Activated CD4-positive, CD25-positive, alpha-beta regulatory T cell (primary cell): ENCODE results near the gene CPXM1.
"Not testable (repeated sequence)": the region's sequence is repeated elsewhere in the genome, so short reads cannot be mapped to it uniquely, and the experiment has no call there.

ENCODE experiments used
- DNase-seq, 4 experiments: peaks; one replicate each; lab custom pipeline; 2025; lab: John Stamatoyannopoulos, UW

Gene CPXM1

DNA sequence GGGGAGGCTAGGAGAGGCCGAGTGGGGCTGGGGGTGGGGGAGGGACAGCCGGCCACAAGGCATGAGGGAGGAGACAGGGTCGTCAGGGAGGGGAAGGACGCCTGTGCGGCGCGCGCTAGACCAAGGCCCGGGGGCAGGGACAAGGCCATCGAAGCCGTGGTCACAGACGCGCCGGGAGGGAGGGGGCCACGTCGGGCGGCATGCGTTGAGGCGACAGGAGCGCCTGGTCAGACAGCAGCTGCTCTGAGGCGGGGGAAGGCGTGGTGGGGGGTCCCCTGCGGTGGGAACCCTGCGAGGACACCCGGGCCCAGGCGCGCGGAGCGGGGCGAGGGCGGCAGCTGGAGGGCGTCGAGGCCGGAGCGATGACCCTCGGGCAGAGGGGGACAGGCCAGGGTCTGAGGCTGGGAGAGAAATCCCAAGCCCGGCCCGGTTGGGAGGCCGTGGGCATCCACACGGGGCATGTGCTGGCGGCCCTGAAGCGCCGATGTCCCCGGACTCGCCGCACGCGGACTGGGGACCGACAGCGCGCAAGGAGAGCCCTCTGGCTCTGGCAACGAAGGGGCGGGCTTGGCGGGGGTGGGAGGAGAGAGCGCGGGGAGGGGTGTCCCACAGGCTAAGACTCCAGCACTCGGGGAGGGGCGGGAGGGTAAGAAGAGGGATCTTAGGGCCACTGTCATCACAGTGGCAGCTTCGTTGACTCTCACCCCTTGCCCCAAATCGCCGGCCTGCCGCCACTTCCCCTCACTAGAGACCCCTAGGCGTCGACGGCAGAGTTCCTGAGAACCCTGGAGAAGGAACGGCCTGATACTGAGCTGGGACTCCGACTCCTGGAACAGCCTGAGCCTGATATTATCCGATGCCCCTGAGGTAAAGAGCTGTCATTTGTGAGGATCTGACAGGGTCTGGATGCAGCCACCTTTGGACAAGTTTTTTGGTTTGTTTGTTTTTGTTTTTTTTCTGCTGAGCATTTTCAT lies 20.8 kb upstream of the CPXM1 start:
- DNase-seq: no peak

DNA sequence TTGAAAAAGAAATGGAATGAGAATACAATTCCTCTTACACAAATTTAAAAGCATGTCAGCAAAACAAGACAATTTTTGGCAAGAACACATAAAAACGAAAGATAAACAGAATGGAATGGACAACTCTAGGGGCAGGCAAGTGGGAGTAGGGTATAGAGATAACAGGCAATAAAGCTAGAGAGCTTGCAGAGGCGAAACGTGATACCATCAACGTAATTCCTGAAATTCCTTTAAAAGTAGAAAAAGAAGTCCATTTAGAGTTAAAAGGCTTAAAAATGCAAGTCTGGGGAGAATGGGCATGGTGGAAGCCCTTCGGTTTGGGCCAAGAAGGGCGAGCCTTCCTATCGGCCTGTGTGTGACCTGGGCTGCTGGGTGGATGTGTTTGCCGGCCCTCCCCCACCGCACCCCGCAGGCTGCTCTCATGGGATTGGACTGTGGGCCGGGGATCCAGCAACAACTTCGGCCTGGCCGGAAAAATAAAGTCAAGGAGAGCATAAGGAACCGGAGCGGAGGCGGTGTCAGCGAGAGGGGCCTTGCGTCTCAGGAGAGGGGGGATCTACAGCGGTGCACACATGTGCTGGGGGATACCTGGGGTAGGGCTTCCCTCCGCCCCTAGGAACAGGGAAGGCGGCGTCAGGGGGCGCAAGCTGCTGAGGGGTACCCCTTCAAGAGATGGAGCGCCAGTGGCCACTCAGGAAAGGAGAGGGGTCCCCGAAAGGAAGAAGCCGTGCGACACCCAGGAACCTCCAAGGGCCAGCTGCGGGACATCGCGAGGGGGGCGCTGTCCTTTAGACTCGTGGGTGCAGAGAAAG lies 19.9 kb upstream of the CPXM1 start:
- DNase-seq: no peak

DNA sequence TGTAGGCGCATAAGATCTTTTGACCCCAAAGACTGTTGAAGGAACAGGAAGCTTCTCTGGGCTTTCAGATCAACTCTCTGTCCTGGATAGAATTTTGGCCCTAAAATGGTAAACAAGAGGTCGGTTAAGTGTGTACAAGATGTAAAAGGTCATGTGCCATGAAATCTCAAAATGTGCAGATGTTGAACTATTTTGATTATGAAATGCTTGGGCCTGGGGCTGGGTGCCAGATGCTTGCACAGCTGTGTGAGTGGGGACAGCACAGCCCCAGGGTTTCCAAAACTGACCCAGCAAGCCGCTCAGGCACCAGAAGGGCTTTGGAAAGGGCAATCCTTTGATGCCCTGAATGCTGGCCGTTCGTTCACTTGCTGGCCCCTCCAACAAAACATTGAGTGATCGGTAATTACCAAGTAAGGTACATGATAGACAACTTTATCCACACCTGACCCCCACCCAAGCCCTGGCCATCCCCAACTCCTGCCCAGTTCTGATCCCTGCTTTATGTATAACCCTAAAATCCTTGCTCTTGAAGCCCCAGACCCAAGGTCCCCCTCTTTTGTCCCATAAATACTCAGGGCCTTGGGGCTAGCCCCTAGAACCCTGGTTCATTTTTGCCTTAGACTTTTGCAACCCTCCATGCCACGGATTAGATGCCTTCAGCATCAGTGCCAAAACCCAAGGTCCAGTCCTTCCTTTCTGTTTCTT lies 17.6 kb upstream of the CPXM1 start:
- no peak for DNase-seq

DNA sequence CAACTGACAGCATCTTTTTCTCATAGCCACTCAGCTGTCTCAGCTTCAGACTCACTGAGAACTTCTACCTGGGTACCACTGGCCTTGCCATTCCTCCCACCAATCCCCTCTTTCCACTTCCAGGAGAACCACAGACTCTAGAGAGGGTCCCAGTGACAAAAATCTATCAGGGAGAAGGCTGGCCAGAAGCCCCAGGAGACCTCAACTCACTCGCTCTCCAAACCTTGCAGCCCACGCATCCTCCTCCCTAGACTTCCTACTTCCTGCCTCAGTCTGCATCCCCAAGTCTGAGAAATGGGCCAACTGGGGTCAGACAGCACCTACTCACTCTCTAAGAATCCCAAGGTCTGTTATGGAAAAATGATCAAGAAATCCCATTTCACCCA lies 16.9 kb upstream of the CPXM1 start:
- no peak for DNase-seq

DNA sequence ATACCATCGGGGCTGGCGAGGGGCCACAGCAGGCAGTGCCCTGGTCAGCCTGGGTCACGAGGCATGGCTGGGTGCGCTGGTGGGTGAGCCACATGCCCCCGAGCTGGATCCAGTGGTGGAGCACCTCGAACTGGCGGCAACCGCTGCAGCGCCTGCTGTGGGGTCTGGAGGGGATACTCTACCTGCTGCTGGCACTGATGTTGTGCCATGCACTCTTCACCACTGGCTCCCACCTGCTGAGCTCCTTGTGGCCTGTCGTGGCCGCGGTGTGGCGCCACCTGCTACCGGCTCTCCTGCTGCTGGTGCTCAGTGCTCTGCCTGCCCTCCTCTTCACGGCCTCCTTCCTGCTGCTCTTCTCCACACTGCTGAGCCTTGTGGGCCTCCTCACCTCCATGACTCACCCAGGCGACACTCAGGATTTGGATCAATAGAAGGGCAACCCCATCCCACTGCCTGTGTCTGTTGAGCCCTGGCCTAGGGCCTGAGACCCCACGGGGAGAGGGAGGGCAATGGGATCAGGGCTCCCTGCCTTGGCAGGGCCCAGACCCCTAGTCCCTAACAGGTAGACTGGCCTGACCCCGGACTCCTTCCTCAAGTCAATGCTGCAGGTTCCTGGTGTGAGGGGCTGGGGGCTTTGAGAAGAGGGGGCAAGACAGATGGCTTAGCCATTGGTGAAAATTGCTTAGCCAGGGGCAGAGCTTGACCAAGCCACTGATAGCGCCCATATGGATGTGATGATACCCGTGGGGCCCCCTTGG lies 16.3 kb upstream of the CPXM1 start:
- no peak for DNase-seq

DNA sequence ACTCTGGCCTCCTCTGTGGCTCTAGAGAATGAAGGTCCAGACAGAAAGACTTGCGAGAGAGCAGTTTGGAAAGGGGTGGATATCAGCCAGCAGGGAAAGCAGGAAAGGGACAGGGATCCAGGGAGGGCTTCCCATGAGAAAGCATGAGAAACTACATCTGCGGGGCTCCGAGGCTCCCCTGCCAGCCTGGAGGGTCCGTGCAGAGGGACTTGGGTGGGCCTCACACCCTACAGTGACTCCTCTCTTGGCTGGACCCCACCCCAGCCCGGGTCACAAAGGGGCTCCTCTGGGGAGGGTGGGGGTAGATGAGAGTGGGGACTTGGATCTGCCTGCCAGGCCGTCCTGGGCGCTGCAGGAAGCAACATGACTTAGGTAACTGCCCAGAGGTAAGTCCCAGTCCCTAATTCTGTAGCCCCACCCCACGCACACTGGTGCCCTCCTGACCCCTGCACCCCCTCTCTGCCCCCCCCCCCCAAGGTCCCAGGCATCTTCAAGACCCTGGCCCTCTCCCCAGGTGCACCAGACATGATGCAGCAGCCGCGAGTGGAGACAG lies 15.7 kb upstream of the CPXM1 start, which contains the start of gene TMEM239:
TMEM239 (plus strand) TSS at position 335 of the 553 bp plus-strand sequence; CDS start at position 526, 191 bp downstream.
- DNase-seq: no peak

DNA sequence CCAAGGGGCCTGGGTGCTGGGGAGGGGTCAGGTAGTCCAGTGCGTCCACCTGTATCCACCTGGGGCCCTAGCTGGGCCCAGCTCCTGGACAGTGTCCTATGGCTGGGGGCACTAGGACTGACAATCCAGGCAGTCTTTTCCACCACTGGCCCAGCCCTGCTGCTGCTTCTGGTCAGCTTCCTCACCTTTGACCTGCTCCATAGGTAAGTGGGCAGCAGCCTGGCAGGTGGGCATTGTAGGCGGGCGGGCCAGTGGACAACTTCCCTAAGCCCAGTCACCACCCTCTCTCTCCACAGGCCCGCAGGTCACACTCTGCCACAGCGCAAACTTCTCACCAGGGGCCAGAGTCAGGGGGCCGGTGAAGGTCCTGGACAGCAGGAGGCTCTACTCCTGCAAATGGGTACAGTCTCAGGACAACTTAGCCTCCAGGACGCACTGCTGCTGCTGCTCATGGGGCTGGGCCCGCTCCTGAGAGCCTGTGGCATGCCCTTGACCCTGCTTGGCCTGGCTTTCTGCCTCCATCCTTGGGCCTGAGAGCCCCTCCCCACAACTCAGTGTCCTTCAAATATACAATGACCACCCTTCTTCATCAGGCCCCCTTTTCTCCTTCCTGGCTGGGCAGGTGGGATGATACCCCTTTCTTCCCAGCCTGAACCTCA lies 14.9 kb upstream of the CPXM1 start:
- DNase-seq: no peak

DNA sequence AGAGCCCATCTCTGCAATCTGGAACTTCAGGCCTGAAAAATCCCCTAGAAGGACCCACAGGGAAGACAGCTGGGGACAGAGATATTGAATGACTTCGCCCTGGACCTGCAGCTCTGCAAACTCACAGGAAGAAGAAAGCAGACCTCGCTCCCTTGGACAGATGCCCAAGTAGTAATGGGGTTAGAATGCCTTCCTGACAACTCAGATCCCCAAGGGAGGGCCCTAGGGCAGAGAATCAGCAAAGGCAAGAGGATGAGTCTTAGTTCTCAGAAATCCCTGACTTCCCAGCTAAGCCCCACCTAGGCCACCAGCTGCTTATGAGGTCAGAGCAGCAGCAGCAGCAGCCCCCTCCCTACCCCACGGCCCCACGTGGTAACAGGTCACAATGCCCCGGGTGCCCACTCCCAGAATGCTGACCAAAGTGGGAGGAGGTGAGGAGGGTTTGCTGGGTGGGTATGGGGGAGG lies 14.2 kb upstream of the CPXM1 start, which contains the start of gene C20orf141:
C20orf141 (plus strand) TSS at position 401 of the 465 bp plus-strand sequence. CDS start 198 bp downstream, outside the sequence.
- no peak for DNase-seq

DNA sequence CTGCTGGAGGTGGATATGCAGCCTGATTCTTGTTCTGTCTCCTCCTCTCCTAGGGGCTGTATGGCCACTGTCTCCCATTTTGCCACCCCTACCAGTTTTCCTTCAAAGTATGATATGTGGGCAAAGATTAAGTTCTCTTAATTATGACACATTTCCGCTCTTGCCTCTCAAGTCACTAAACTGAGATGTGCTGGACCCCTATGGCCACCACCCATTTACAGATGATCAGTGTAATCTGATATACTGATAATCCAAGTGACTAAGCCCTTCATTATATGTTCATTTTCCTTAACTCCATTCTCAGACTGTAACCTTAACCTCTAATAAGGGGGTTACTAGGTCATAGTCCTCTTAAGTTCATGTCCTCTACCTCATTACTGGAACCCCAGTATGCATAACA lies 13.6 kb upstream of the CPXM1 start:
- DNase-seq: no peak

DNA sequence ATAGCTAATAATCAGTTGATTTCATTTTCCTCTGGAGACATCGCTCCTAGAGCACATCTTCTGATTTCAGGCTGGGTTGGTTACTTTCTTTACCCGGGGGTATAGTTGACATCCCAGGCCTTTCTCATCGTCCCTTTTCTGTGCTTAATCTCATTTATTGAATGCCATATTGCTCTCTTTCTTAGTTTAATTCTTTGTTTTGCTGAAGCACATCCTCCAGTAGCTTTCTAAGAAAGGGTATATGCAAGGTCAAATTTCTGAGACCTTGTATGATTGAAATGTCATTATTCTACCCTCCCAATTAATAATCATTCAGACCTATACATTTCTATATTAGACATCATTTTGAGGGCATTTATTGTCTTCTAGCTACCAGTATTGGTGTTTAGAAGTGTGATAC lies 11.8 kb upstream of the CPXM1 start:
- DNase-seq: no peak

DNA sequence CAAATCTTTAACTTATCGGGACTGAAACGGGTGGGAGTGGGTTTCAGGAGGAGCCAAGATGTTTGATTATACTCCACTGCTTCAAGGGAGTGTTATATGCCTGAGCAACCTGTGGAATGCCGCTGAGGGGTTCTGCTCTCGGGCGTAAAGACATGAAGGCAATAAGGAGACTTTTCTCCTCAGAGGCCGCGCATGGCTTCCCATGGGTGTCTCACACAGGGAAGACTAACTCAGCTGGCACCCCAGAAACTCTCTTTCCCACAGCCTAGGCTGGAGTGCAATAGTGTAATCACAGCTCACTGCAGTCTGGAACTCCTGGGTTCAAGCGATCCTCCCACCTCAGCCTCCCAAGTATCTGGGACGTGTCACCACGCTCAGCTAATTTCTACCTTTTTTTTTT lies 9.3 kb upstream of the CPXM1 start:
- no peak for DNase-seq

DNA sequence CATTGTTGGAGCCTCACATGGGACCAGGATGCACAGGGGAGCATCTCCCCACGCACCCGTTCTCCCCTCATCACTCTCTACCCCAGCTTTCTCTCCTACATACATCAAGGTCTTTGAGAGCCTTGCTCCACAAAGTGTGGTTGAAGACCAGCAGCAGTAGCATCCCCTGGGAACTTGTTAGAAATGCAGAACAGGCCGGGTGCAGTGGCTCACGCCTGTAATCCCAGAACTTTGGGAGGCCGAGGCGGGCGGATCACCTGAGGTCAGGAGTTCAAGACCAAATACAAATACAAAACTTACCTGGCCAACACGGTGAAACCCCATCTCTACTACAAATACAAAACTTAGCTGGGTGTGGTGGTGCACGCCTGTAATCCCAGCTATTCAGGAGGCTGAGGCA lies 7.5 kb upstream of the CPXM1 start:
- DNase-seq: not testable (repeated sequence)

DNA sequence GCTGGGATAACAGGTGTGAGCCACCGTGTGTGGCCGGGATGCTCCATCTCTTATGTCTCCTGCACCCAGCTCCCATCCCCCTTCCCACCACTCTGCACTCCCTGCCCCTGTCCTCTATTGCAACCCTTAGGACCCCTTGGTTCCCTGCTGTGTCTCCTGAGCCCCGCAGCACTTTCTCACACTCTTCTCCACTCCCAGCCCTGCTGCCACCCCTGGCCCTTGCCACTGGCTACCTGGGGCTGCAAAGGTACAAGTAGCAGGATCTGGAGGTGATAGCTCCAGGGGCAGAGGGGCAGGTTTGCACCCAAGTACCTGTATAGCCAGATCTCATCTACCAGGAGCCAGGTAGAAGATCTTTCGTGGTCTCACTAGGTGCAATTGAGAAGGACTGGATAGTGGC lies 6.6 kb upstream of the CPXM1 start:
- no peak for DNase-seq

DNA sequence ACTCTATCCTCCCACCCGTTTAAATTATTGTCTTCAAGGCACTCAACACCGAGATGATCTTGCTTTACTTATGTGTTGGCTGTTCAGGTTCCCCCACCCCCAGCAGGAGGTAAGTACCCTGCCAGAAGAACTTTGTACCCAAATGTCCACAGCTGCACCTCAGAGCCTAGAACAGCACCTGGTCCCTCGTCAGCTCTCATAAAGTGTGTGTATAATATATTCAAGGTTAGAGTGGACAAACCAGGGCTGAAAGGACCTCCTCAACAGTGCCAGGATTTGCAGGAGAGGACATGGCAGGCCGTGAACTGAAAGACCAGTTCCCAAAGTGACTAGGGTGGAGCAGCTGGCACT lies 5.9 kb upstream of the CPXM1 start:
- DNase-seq: no peak

DNA sequence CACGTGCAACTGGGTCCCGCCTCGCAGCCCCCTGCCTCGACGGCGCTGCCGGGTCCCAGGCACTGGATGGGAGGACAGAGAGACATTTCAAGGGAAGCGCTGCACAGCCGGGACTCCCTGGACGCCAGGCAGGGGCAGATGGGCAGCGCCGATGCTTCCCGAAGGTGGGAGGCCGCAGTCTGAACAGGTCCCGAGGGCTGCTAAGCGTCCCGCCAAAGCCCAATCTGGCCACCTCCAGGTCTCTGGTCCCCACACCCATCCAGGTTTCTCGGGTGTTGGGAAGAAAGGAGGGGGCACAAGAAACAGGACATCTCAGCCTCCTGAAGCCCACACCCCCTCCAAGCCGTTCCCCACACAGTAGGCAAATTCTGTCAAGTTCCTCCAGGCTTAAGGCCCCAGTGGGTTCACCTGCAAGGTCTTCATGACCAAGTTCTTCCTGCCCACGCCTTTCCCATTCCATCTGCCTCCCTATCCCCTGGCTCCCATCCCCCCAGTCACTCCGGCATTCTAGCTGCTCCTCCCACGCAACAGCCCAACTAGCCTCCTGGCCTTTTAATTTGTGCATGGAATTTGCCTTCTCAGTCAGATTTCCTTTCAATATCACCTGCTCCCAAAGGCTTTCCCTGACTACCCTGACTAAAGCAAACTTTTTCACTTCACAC lies 5.4 kb upstream of the CPXM1 start:
- DNase-seq: no peak

DNA sequence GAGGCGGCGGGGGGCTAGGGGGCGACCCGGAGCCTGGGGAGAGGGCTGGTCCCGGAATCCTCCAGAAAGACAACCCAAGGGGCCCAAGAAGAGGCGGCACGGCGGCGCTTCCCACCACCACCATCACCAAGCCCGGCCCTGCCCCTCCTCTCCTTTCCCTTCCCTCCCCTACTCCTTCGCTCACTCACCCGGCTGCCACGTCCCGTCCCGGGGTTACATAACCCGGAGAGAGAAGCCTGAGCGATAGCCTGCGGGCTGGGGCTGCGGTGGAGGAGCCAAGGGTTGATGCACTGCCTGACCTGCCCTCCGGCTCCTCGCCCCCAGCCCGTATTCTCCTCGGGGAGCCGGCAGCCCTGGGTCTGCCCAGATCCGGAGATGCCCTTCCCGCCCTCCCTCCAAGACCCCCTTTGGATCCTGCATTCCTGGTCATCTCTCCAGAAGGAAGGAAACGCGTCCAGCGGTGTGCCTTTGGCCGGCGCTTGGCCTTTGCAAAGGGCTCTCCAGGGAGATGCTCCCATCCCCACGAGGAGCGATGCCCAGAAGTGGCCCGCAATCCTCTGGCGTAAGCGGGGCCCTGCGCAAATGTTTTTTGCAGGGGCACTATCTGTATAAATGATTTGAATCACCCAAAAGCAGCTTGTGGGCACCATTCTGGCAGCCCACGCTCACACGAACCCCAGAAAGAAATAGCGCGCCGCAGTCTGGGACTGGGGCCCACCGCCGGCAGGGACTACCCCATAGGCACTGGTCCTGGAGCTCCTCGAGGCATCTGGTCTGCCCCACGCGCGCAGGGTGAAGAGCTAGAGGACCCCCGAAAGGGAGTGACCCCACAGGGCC lies 4.6 kb upstream of the CPXM1 start:
- DNase-seq: no peak

DNA sequence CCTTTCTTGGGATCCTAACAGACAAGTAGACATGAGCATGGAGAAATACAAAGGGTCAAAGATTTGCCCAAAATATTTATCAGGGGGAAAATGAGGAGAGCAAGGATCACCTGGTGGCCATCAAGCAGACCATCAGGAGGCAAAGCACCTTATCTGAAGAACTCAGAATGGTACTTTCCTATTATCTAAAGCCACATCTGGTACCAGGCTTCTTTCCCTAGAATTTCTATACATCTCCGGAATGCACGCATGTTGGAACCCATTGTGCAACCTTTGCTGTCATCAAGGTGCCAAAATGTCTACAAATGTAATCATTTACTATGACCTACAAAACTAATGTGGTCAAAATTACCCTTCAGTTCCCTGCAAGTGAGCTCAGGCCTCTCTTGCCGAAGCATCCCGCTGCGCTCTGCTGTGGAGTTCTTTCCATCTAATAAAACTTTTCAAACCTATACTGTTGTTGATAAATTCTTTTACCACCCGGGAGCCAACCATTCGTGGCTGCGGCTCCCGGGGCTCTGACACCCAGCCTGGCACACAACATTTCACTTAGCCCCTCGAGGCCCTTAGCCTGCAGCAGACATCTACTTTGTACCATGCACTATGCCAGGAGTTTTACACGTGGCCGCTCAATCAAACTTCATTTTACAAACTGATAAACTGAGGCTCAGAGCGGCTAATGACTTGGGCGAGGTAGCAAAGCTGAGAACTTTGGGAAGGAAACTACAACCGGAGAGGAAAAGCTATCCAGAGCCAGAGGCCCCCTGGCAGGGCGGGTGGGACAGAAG lies 3.8 kb upstream of the CPXM1 start:
- no peak for DNase-seq

DNA sequence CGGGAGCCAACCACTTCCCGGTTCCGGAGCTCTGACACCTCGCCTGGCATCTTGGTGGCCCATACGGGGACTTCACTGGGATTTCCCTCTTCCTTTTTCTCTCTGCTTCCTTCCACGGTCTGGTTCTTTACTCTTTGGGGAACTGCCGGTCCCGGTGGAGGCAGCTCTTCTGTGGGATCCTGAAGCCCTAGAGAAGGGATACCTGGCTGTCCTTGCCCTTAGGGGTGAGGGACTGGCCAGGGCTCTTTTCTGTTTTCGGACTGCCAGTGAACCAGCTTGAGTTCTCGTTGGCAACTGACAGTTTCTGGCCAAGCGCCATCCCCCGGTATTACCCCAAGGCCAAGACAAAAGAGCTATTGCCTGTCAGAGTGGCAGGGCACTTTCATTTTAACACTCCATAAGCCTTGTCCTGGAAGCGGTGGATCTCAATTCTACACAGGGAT lies 880 bp upstream of the CPXM1 start:
- DNase-seq: no peak
